Fibroblast of the aortic adventitia (primary cell): ENCODE data around the gene COLQ. TPM values are rescaled to one million over a fixed set of nuclear protein-coding genes. Genes with fewer than 3 reads are reported as not detected.
"Not testable (repeated sequence)": the region's sequence is repeated elsewhere in the genome, so short reads cannot be mapped to it uniquely, and the experiment has no call there.

Experiments used
- DNase-seq: peaks from one replicate; pipeline ENCODE4 v3.0.0-alpha.2; 2010; ENCODE audit warnings: low read depth
- H3K4me3 ChIP-seq: 2 replicates; pipeline ENCODE4 v1.5.1; 2011; ENCODE audit warnings: low read depth, mild to moderate bottlenecking, control low read depth, low read length, moderate library complexity
- CTCF ChIP-seq: IDR thresholded peaks from 2 replicates; pipeline ENCODE4 v1.5.1; 2011; ENCODE audit warnings: mild to moderate bottlenecking, low read length, control low read depth, inconsistent platforms; ENCODE audit not compliant: insufficient read depth
- total RNA-seq: library from RNA; depleted of rRNA; stranded (reverse); fragments of >200 nt; gene quantifications from 2 replicates; pipeline ENCODE4 v1.2.3, GENCODE V29; 2012; ENCODE audit warnings: low replicate concordance

Gene COLQ
- total RNA-seq, 1 donor, result 1.8 TPM

GRCh38 chr3:15462451-15462850, 59.1 kb downstream of the COLQ start:
- DNase-seq, result no peak
- no peak for TF ChIP-seq CTCF

GRCh38 chr3:15460891-15461531, 60.5 kb downstream of the COLQ start:
- DNase-seq, result no peak
- TF ChIP-seq CTCF, result no peak

More at GRCh38 chr3:15462451-15462850, 59.1 kb downstream of the COLQ start:
- no peak overlapping the region for H3K4me3 ChIP-seq

GRCh38 chr3:15458212-15458780, 63.2 kb downstream of the COLQ start:
- TF ChIP-seq CTCF, result no peak
- DNase-seq, result no peak
- no peak overlapping the region for H3K4me3 ChIP-seq

More at GRCh38 chr3:15460891-15461531, 60.5 kb downstream of the COLQ start:
- no peak overlapping the region for H3K4me3 ChIP-seq

GRCh38 chr3:15456915-15457314, 64.6 kb downstream of the COLQ start:
- H3K4me3 ChIP-seq, DNase-seq: not testable (repeated sequence)

GRCh38 chr3:15456321-15456720, 65.2 kb downstream of the COLQ start:
- H3K4me3 ChIP-seq, result no peak overlapping the region
- DNase-seq, result no peak
- no peak for TF ChIP-seq CTCF

- no peak for DNase-seq
- no peak overlapping the region for H3K4me3 ChIP-seq
- TF ChIP-seq CTCF, result no peak
These were observed 65.8 kb downstream of the COLQ start for GRCh38 chr3:15455756-15456155.

GRCh38 chr3:15454965-15455364, 66.5 kb downstream of the COLQ start:
- TF ChIP-seq CTCF, result no peak
- no peak for DNase-seq
- H3K4me3 ChIP-seq, result no peak overlapping the region
